Endothelial cell of umbilical vein (primary cell): Measurements from ENCODE around the gene RXYLT1.

Experiments
- CTCF ChIP-seq, 2 donors: IDR thresholded peaks; 1 replicate in 1 of 2; 2 replicates in 1 of 2; pipeline ENCODE4 v1.5.1; 2011; ENCODE audit warnings: low read length in 2 of 2, mild to moderate bottlenecking in 2 of 2, moderate library complexity in 2 of 2, control low read depth in 1 of 2, inconsistent platforms in 1 of 2, low read depth in 1 of 2; ENCODE audit not compliant: insufficient read depth in 1 of 2; ENCODE audit errors: extremely low read depth in 1 of 2
- EZH2 ChIP-seq: IDR thresholded peaks from 2 replicates; pipeline ENCODE4 v1.6.1; 2012; ENCODE audit warnings: borderline replicate concordance, low read depth, mild to moderate bottlenecking, moderate library complexity, low read length, inconsistent platforms; ENCODE audit not compliant: severe bottlenecking
- FOS ChIP-seq: IDR thresholded peaks from 2 replicates; pipeline ENCODE4 v1.6.1; 2011; ENCODE audit warnings: mild to moderate bottlenecking, low read length, moderate library complexity, borderline replicate concordance; ENCODE audit not compliant: insufficient read depth
- GATA2 ChIP-seq: IDR thresholded peaks from 2 replicates; pipeline ENCODE4 v1.7.0; 2011; ENCODE audit warnings: low read depth, mild to moderate bottlenecking, moderate library complexity, mixed read lengths, low read length; ENCODE audit not compliant: insufficient read length, insufficient read depth
- JUN ChIP-seq: IDR thresholded peaks from 2 replicates; pipeline ENCODE4 v1.6.1; 2011; ENCODE audit warnings: borderline replicate concordance, low read depth; ENCODE audit not compliant: insufficient read length, insufficient read depth
- MYC ChIP-seq: IDR thresholded peaks from one replicate; pipeline ENCODE4 v1.6.1; 2011; ENCODE audit warnings: mild to moderate bottlenecking, low read depth, low read length
- POLR2A ChIP-seq: IDR thresholded peaks from 2 replicates; pipeline ENCODE4 v1.6.1; 2012; ENCODE audit warnings: low read depth, mild to moderate bottlenecking, control low read depth, low read length
- POLR2AphosphoS5 ChIP-seq: IDR thresholded peaks from 2 replicates; pipeline ENCODE4 v1.6.1; 2012; ENCODE audit warnings: low read depth, mild to moderate bottlenecking, control low read depth, low read length, moderate library complexity; ENCODE audit not compliant: insufficient read depth
- TF ChIP-seq, protein P1 (sequence below): IDR thresholded peaks from 2 replicates; pipeline ENCODE4 v1.6.1; 2011; ENCODE audit not compliant: insufficient read depth, insufficient read length

GRCh38 chr12:63787306-63787705, 7.6 kb downstream of the RXYLT1 start:
- TF ChIP-seq CTCF (IDR thresholded peaks at IDR 0.05; ENCODE audit: extremely low read depth in 1 of 2, insufficient read depth in 1 of 2, low read depth in 1 of 2, low read length in 2 of 2) (no peak), POLR2AphosphoS5 (no peak), POLR2A (no peak), EZH2 (no peak), FOS (no peak), GATA2 (no peak), JUN (no peak), MYC (no peak)
- TF ChIP-seq, protein P1, sequence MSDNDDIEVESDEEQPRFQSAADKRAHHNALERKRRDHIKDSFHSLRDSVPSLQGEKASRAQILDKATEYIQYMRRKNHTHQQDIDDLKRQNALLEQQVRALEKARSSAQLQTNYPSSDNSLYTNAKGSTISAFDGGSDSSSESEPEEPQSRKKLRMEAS, result no peak
